CD8-positive, alpha-beta memory T cell (primary cell): ENCODE measurements around the gene NANOS3. TPM values are rescaled to one million over a fixed set of nuclear protein-coding genes. Genes with fewer than 3 reads are reported as not detected.

Experiments used
- CTCF ChIA-PET: fragments of 350-600 bp; sonication (Branson Sonifier 250); formaldehyde crosslinking; loops from one replicate; lab custom pipeline; 2021; ENCODE audit warnings: antibody characterized with exemption; lab: Charles Lee
- POLR2A ChIA-PET: fragments of 350-600 bp; sonication (Branson Sonifier 250); formaldehyde crosslinking; loops from one replicate; lab custom pipeline; 2021; ENCODE audit warnings: antibody characterized with exemption; lab: Charles Lee
- DNase-seq, 5 donors: peaks; one replicate each; pipeline versions ENCODE4 v3.0.0 to v3.0.0-alpha.2; 2020 to 2022; ENCODE audit warnings: mixed read lengths in 1 of 5
- H3K27ac ChIP-seq: one replicate; pipeline ENCODE4 v1.7.0; 2013; ENCODE audit warnings: low read depth, mild to moderate bottlenecking, low read length, moderate library complexity
- H3K27me3 ChIP-seq: 2 replicates; pipeline ENCODE4 v1.7.0; 2013; ENCODE audit warnings: low read length, mild to moderate bottlenecking; ENCODE audit not compliant: insufficient read depth, poor library complexity, severe bottlenecking
- H3K36me3 ChIP-seq: 2 replicates; pipeline ENCODE4 v1.7.0; 2013; ENCODE audit warnings: mild to moderate bottlenecking, low read length, moderate library complexity; ENCODE audit not compliant: insufficient read depth
- H3K4me1 ChIP-seq: 2 replicates; pipeline ENCODE4 v1.7.0; 2013; ENCODE audit warnings: mild to moderate bottlenecking, low read length, moderate library complexity; ENCODE audit not compliant: insufficient read depth
- H3K4me3 ChIP-seq: 2 replicates; pipeline ENCODE4 v1.7.0; 2013; ENCODE audit warnings: mild to moderate bottlenecking, low read length
- H3K9me3 ChIP-seq: 2 replicates; pipeline ENCODE4 v1.7.0; 2013; ENCODE audit warnings: mild to moderate bottlenecking, low read length
- H3K27ac Mint-ChIP-seq, 8 donors: one replicate each; pipeline ENCODE4 v1.8.0; 2020 to 2021; ENCODE audit warnings: mixed read lengths in 8 of 8, mild to moderate bottlenecking in 6 of 8, inconsistent platforms in 3 of 8, moderate library complexity in 3 of 8
- H3K27me3 Mint-ChIP-seq, 2 donors: one replicate each; pipeline ENCODE4 v1.8.0; 2020 to 2021; ENCODE audit warnings: mixed read lengths in 2 of 2, mild to moderate bottlenecking in 1 of 2, moderate library complexity in 1 of 2
- H3K36me3 Mint-ChIP-seq, 3 donors: one replicate each; pipeline ENCODE4 v1.8.0; 2020 to 2021; ENCODE audit warnings: mixed read lengths in 3 of 3, inconsistent platforms in 1 of 3, mild to moderate bottlenecking in 1 of 3
- H3K4me1 Mint-ChIP-seq, 3 donors: one replicate each; pipeline ENCODE4 v1.8.0; 2020 to 2021; ENCODE audit warnings: mixed read lengths in 3 of 3, inconsistent platforms in 1 of 3, mild to moderate bottlenecking in 1 of 3
- H3K4me3 Mint-ChIP-seq, 7 donors: one replicate each; pipeline ENCODE4 v1.8.0; 2020 to 2021; ENCODE audit warnings: mixed read lengths in 7 of 7, mild to moderate bottlenecking in 6 of 7, moderate library complexity in 4 of 7, inconsistent platforms in 2 of 7
- H3K9me3 Mint-ChIP-seq, 5 donors: one replicate each; pipeline ENCODE4 v1.8.0; 2020 to 2022; ENCODE audit warnings: mixed read lengths in 5 of 5, mild to moderate bottlenecking in 3 of 5, moderate library complexity in 2 of 5, inconsistent platforms in 1 of 5
- polyA plus RNA-seq: library from polyadenylated mRNA; unstranded; fragments of 300-500 nt; fragmentation: Illumina TruSeq; gene quantifications from one replicate; pipeline ENCODE4 v1.2.3, GENCODE V29; 2021
- total RNA-seq, 2 experiments: library from RNA; stranded (reverse); gene quantifications; one replicate each; pipeline ENCODE4 v1.2.3, GENCODE V29; 2021

NANOS3 gene
- 1 to 10 TPM in 1 of 2 experiments, under 1 TPM in 1; 0.90 to 1.5 TPM for total RNA-seq
- polyA plus RNA-seq: not detected

DNA sequence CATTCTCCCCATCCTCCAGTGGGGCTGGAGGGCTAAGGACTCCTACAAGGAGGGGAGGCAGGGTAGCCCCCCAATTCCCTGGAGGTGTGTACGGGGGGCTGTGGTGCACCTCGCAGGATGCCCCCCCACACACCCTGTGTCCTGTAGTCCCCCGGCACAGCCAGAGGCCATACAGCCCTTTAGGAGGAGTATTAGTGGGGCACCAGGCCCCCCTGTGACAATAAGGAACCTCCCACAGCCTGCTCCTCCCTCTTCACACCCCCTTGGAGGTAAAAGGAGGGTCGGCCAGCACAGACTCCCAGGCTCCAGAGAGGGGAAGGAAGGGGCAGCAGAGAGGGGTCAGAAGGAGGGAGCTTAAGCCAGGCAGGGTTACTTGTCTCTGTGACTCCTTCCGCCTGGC is at the start of gene NANOS3:
Gene NANOS3, plus strand, starts transcription at position 301 of the 400 bp plus-strand sequence. CDS start 115 bp downstream, outside the sequence.
- H3K4me3 Mint-ChIP-seq: no peak within 1 kb of the TSS
- DNase-seq: no peak
- CTCF ChIA-PET: interaction anchor here (0.8 to 1.5 kb wide), 3 partner anchors 93 to 197 kb away, joined by 3 to 6 read pairs (median 3); no protein-coding TSS in a partner anchor
- H3K4me1 Mint-ChIP-seq: peaks cover 17 to 28% (median 20%) of the 10 kb centered on the region in 3 donors
- POLR2A ChIA-PET: no interaction called here
- H3K27me3 Mint-ChIP-seq: peaks cover 4 to 5% of the 10 kb centered on the region in 2 donors
- Histone ChIP-seq H3K36me3 (no peaks in the 10 kb centered on the region), H3K27ac (no peak within 1 kb of the TSS), H3K4me1 (peaks cover 21% of the 10 kb centered on the region), H3K27me3 (no peaks in the 10 kb centered on the region), H3K9me3 (no peaks in the 10 kb centered on the region), H3K4me3 (no peak within 1 kb of the TSS)
- H3K9me3 Mint-ChIP-seq: no peaks in the 10 kb centered on the region
- no peaks in the 10 kb centered on the region for H3K36me3 Mint-ChIP-seq
- H3K27ac Mint-ChIP-seq: peak within 1 kb of the TSS in 1 of 8 donors; percentile 79

DNA sequence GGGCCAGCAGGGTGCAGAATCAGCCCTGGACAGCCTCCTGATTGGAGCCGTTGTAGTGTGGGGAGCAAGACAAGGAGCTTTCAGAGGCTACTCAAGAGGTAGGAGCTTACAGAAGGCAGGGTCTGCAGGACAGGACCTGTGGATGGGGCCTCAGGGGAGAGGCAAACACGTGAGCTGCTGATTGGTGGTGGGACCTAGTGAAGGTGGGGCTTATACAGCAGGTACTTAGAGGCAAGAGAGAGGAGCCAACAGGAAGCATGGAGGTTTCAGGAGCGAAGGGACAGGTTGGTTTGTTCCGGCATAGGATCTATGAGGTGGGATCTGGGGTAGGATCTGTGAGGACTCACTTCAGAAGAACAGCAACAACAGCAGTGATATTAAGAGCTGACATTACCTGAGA is 49.3 kb upstream of the NANOS3 start:
- peaks cover 0 to 6% (median 2%) of the 10 kb centered on the region in 3 donors for H3K4me1 Mint-ChIP-seq
- no peaks in the 10 kb centered on the region for H3K27me3 Mint-ChIP-seq

DNA sequence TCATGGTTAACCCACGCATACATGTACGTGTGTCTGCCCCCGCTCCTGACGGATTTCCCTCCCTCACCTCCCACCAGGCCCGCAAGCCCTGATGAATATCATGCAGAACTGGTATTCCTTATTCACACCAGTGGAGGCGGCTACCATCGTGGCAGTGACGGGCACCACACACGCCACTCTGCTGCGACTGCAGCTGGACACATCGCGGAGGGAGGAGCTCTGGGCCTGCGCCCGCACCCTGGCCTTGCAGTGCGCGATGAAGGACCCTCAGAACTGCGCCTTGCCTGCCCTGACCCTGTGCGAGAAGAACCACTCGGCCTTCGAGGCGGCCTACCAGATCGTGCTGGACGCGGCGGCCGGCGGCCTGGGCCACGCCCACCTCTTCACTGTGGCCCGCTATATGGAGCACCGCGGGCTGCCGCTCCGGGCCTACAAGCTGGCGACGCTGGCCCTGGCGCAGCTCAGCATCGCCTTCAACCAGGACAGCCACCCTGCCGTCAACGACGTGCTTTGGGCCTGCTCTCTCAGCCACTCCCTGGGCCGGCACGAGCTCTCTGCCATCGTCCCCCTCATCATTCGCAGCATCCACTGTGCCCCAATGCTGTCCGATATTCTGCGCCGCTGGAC is 46.7 kb upstream of the NANOS3 start:
- H3K36me3 ChIP-seq: no peaks in the 10 kb centered on the region
- H3K9me3 Mint-ChIP-seq: peaks cover 0 to 5% (median 0%) of the 10 kb centered on the region in 5 donors
- no peak overlapping the region for H3K27ac ChIP-seq
- peak overlapping the region in 2 of 8 donors; percentile 66 to 84 for H3K27ac Mint-ChIP-seq
- peaks cover 0 to 26% (median 3%) of the 10 kb centered on the region in 3 donors for H3K36me3 Mint-ChIP-seq
- H3K4me1 Mint-ChIP-seq: peaks cover 17 to 20% (median 17%) of the 10 kb centered on the region in 3 donors
- ChIA-PET CTCF (no interaction called here), POLR2A (no interaction called here)
- H3K4me3 ChIP-seq: no peak overlapping the region
- DNase-seq: peak in 1 of 5 donors; percentile 28
- H3K9me3 ChIP-seq: no peaks in the 10 kb centered on the region
- H3K27me3 ChIP-seq: no peaks in the 10 kb centered on the region
- H3K4me3 Mint-ChIP-seq: peak overlapping the region in 1 of 7 donors; percentile 74
- H3K27me3 Mint-ChIP-seq: peaks cover 0 to 5% of the 10 kb centered on the region in 2 donors
- H3K4me1 ChIP-seq: peaks cover 15% of the 10 kb centered on the region

More for the DNA sequence above, 49.3 kb upstream of the NANOS3 start:
- CTCF ChIA-PET: interaction anchor here (0.6 to 2.0 kb wide), 5 partner anchors 9 to 40 kb away, joined by 3 to 6 read pairs (median 4); no protein-coding TSS in a partner anchor
- Histone ChIP-seq H3K4me3 (no peak overlapping the region), H3K9me3 (no peaks in the 10 kb centered on the region), H3K27me3 (no peaks in the 10 kb centered on the region), H3K4me1 (no peaks in the 10 kb centered on the region), H3K36me3 (no peaks in the 10 kb centered on the region), H3K27ac (no peak overlapping the region)
- Mint-ChIP-seq H3K36me3 (peaks cover 0 to 22% (median 3%) of the 10 kb centered on the region in 3 donors), H3K27ac (peak overlapping the region in 7 of 8 donors; percentile 10 to 84 (median 41)), H3K9me3 (peaks cover 0 to 3% (median 0%) of the 10 kb centered on the region in 5 donors), H3K4me3 (peak overlapping the region in 1 of 7 donors; percentile 78)
- POLR2A ChIA-PET: interaction anchor here (0.5 to 1.6 kb wide), 3 partner anchors 9 to 141 kb away, joined by 3 to 7 read pairs (median 6); no protein-coding TSS in a partner anchor
- DNase-seq: no peak

DNA sequence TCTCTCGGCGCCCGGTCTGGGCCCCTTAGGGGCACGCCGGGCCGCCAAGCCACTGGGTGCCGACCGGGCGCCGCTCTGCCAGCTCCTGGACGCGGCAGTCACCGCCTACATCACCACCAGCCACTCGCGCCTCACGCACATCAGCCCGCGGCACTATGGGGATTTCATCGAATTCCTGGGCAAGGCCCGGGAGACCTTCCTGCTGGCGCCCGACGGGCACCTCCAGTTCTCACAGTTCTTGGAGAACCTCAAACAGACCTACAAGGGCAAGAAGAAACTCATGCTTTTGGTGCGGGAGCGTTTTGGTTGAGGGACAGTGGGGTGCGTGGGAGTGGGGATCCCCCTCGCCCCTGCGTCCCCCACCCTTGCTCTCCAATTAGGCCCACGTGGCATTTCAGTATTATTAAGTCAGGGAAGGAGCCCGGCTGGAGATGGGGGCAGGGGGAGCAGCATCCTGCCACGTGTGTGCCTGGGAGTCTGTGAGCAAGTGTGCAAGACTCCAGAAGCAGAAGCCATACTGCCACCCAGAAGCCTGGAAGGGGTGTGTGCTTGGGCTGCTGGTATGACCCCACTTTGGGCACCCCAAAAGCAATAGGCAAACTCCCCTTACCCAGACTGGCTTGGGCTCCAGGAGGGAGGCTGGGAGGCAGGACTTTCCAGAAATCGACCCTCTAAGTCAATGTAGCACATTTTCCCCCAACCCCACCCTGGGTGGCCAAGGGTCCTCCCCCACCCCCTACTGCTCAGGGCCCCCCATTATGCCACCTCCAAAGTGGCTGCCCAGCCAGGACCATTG is 46.0 kb upstream of the NANOS3 start:
- peaks cover 0 to 7% (median 0%) of the 10 kb centered on the region in 5 donors for H3K9me3 Mint-ChIP-seq
- no peak overlapping the region for H3K4me3 ChIP-seq
- peaks cover 0 to 5% of the 10 kb centered on the region in 2 donors for H3K27me3 Mint-ChIP-seq
- H3K27me3 ChIP-seq: no peaks in the 10 kb centered on the region
- peak overlapping the region in 1 of 7 donors; percentile 74 for H3K4me3 Mint-ChIP-seq
- H3K4me1 ChIP-seq: peaks cover 19% of the 10 kb centered on the region
- H3K27ac ChIP-seq: no peak overlapping the region
- ChIA-PET CTCF (no interaction called here), POLR2A (no interaction called here)
- peak overlapping the region in 6 of 8 donors; percentile 37 to 84 (median 64) for H3K27ac Mint-ChIP-seq
- peaks cover 0 to 28% (median 3%) of the 10 kb centered on the region in 3 donors for H3K36me3 Mint-ChIP-seq
- peaks cover 18 to 20% (median 18%) of the 10 kb centered on the region in 3 donors for H3K4me1 Mint-ChIP-seq
- H3K9me3 ChIP-seq: no peaks in the 10 kb centered on the region
- no peaks in the 10 kb centered on the region for H3K36me3 ChIP-seq
- DNase-seq: peak in 1 of 5 donors; percentile 34

DNA sequence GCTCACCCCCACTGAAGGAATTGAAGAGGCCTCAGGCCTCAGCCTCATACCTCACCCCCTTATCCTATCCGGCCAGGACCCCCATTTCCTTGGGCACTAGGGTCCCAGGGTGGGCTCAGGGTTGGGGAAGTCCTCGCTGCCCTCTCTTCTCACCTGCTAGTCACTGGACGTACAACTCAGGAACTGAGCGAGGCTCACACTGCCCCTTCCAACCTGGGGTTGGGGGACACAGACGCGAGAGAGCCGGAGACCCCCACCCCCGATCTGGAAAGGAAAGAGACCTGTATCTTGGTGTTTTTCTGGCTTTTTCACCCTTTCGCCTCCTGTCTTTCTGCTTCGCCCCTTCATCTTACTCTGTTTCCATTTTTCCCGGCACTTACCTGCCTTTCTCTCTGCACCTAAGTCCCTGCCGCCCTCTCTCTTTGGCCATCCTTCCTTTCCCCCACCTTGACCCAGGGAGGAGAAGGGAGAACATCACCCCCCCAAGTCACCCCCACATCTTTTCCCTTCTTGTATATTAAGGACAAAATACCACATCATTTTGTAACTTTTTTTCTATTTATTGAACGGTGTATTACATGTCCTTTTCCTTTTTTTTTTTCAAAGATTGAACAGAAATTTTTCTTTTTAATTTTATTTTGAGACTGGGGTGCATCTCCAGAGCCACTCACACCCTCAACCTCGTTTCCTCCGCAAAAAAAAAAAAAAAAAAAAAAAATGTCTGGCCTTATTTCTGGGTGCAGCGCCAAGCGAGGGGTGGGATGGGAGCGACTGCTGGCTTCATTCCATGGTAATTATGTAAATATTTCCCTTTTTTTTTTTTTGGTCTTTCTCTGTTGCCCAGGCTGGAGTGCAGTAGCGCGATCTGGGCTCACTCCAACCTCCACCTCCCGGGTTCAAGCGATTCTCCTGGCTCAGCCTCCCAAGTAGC is 45.1 kb upstream of the NANOS3 start:
- H3K27me3 Mint-ChIP-seq: peaks cover 0 to 5% of the 10 kb centered on the region in 2 donors
- H3K27ac Mint-ChIP-seq: peak overlapping the region in 6 of 8 donors; percentile 29 to 100 (median 68)
- H3K4me1 Mint-ChIP-seq: peaks cover 17 to 29% (median 23%) of the 10 kb centered on the region in 3 donors
- H3K36me3 ChIP-seq: no peaks in the 10 kb centered on the region
- ChIA-PET CTCF (no interaction called here), POLR2A (no interaction called here)
- H3K9me3 ChIP-seq: no peaks in the 10 kb centered on the region
- no peak overlapping the region for H3K4me3 ChIP-seq
- H3K4me3 Mint-ChIP-seq: peak overlapping the region in 4 of 7 donors; percentile 52 to 87 (median 82)
- no peaks in the 10 kb centered on the region for H3K27me3 ChIP-seq
- H3K9me3 Mint-ChIP-seq: peaks cover 0 to 7% (median 0%) of the 10 kb centered on the region in 5 donors
- H3K4me1 ChIP-seq: peaks cover 28% of the 10 kb centered on the region
- H3K27ac ChIP-seq: no peak overlapping the region
- no peak for DNase-seq
- H3K36me3 Mint-ChIP-seq: peaks cover 0 to 29% (median 0%) of the 10 kb centered on the region in 3 donors

DNA sequence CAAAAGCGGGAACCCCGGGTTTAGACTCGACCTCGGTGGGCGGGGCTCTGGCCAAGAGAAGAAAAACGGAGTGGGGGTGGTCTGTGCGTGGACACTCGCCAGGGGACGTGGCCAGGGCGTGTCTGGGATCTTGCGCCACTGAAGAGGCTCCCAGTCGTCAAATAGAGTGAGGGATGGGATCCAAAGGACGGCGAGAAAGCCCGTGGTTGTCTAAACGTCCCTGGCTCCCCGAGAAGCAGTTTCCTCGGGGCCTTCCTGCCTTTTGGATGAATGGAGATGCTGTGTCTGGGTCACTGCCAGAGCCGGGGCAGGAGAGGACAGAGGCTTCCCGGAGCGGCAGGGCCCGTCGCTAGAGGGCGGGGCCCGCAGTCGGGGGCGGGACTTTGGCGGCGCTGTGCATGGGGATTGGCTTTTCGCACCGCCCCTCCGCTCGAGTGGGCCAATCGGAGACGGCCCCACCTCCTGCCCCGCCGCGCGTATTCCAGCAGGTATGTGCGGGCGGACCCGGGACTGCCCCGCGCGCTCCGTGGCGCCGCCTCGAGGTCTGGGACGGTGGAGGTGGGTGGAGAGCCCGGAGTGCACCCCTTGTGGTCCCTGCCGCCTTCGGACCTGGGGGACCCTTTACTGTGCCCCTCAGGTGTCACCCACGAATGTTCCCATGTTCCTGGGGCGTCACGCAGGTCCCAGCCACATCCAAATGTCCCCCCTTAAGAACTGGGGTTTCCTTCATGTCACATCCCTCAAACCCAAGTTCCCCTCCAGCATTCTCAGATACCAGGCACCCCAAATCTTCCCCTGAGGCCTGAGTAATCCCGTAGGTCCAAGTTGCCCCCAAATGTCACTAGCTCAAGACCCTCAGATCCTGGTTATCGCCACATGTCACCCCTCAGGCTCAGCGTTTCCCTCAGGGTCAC is 43.3 kb upstream of the NANOS3 start:
- Mint-ChIP-seq H3K27me3 (peaks cover 0 to 13% of the 10 kb centered on the region in 2 donors), H3K4me1 (peaks cover 31 to 42% (median 34%) of the 10 kb centered on the region in 3 donors), H3K4me3 (peak overlapping the region; percentile 80 to 93 (median 84)), H3K9me3 (peaks cover 0 to 10% (median 0%) of the 10 kb centered on the region in 5 donors), H3K36me3 (peaks cover 0 to 31% (median 0%) of the 10 kb centered on the region in 3 donors), H3K27ac (peak overlapping the region; percentile 92 to 100 (median 97))
- no peaks in the 10 kb centered on the region for H3K9me3 ChIP-seq
- POLR2A ChIA-PET: interaction anchor here (0.6 kb wide), 1 partner anchor 29 kb away, joined by 3 read pairs; no protein-coding TSS in a partner anchor
- peak overlapping the region; percentile 66 for H3K4me3 ChIP-seq
- no peaks in the 10 kb centered on the region for H3K36me3 ChIP-seq
- H3K27me3 ChIP-seq: no peaks in the 10 kb centered on the region
- H3K4me1 ChIP-seq: peaks cover 45% of the 10 kb centered on the region
- H3K27ac ChIP-seq: peak overlapping the region; percentile 59
- DNase-seq: peak; percentile 91 to 93 (median 92)
- CTCF ChIA-PET: interaction anchor here (0.9 kb wide), 2 partner anchors 17 to 29 kb away, joined by 3 read pairs; no protein-coding TSS in a partner anchor
